Spleen (tissue), 7 donors: Measurements from ENCODE around the gene GCK.

Source experiments
- POLR2A ChIP-seq, 3 donors: fragments of 450-650 bp; IDR thresholded peaks; one replicate each; pipeline ENCODE4 v1.5.1; 2017; ENCODE audit warnings: antibody characterized with exemption in 3 of 3, mild to moderate bottlenecking in 1 of 3
- POLR2AphosphoS5 ChIP-seq, 3 donors: sonication (generic); formaldehyde crosslinking; IDR thresholded peaks; one replicate each; pipeline ENCODE4 v1.5.1; 2017; ENCODE audit warnings: antibody characterized with exemption in 3 of 3
- TF ChIP-seq, protein P1 (sequence below), 11 experiments: fragments of 200-600 bp in 7 of 11; fragments of 450-650 bp in 4 of 11; sonication (generic) in 4 of 11; IDR thresholded peaks in 8 of 11; conservative IDR thresholded peaks in 3 of 11; 1 replicate in 7 of 11; 2 replicates in 4 of 11; pipeline versions ENCODE4 v1.4.0 to v1.8.0; 2016 to 2021; ENCODE audit warnings: antibody characterized with exemption in 11 of 11, inconsistent platforms in 4 of 11, mild to moderate bottlenecking in 1 of 11
- donor health status: DM: no; HTN: no; CAD: no; lungs with moderate emphysema.
- donor health status: DM: no; HTN: no; CAD: no.
- donor health status: DM: no; HTN: no; CAD: no.

DNA sequence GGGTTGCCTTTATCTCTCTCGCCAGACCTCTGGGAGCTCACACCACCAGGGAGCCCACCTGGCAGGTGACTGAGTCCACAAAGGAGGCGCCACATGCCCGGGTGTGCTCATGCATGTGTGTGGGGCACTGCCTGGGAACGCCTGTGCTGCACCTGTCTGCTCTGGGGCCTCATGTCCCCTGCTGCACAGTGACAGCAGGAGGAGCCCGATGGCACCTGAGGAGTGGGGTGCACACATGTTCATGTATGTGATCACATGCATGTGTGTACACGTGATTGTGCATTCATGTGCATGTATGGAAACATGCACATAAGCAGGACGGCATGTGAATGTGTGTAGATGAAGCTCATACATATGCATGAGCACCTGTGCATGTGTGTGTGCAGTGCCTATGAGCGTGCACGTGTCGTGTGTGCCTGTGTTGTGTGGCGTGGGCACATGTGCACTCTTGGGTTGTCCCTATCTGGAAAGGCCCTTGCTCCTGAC lies 33.6 kb upstream of the GCK start:
- TF ChIP-seq, protein P1, sequence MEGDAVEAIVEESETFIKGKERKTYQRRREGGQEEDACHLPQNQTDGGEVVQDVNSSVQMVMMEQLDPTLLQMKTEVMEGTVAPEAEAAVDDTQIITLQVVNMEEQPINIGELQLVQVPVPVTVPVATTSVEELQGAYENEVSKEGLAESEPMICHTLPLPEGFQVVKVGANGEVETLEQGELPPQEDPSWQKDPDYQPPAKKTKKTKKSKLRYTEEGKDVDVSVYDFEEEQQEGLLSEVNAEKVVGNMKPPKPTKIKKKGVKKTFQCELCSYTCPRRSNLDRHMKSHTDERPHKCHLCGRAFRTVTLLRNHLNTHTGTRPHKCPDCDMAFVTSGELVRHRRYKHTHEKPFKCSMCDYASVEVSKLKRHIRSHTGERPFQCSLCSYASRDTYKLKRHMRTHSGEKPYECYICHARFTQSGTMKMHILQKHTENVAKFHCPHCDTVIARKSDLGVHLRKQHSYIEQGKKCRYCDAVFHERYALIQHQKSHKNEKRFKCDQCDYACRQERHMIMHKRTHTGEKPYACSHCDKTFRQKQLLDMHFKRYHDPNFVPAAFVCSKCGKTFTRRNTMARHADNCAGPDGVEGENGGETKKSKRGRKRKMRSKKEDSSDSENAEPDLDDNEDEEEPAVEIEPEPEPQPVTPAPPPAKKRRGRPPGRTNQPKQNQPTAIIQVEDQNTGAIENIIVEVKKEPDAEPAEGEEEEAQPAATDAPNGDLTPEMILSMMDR (IDR thresholded peaks at IDR 0.05 in 8 of 11, conservative IDR thresholded peaks at IDR 0.05 in 3 of 11), result no peak
- TF ChIP-seq POLR2A (IDR thresholded peaks at IDR 0.05) (no peak), POLR2AphosphoS5 (IDR thresholded peaks at IDR 0.05) (no peak)
